Measurements from ENCODE around the gene ANKRD13B. TPM values are rescaled to one million over a fixed set of nuclear protein-coding genes. Genes with fewer than 3 reads are reported as not detected.
A peak's percentile ranks its signal among the peaks of the same experiment; 100 is the strongest.

ANKRD13B gene
- total RNA-seq, 2 donors from 2014 or later, result 10.4 to 27.7 TPM

DNA sequence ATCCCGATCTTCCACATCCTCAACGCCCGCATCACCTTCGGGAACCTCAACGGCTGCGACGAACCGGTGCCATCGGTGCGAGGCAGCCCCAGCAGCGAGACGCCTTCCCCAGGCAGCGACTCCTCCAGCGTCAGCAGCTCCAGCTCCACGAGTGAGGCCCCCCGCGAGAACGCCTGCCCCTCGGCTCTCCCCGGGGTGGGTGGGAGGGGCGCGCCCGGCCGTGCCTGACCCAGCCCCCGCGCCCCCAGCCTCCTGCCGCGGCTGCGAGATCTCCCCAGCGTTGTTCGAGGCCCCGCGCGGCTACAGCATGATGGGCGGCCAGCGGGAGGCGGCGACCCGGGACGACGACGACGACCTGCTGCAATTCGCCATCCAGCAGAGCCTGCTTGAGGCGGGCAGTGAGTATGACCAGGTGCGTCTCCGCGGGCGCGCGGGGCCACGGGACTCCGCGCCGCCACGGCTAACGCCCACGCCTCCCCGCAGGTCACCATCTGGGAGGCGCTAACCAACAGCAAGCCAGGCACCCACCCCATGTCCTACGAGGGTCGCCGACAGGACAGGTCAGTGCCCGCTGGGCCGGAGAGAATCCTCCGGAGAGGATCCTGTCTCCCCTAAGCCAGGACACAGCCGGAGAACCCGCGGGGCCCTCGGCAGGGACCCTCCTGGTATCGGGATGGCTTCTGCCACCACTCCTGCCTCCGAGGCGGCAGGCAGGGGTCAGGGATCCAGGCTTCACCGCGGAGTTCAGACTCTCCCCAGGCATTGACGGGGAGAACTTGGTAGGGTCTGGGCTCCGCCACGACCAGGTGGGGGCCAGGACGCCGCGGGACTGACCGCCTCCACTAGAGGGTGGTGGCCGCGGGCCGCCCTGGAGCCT is 19.7 kb downstream of the ANKRD13B start:
- H3K36me3 Mint-ChIP-seq (ENCODE audit: low read depth), result no peaks in the 10 kb centered on the region
- H3K27me3 Mint-ChIP-seq, result no peaks in the 10 kb centered on the region
- H3K4me1 Mint-ChIP-seq, result peaks cover 23% of the 10 kb centered on the region
- H3K4me3 Mint-ChIP-seq, result no peak overlapping the region
- no peaks in the 10 kb centered on the region for H3K9me3 Mint-ChIP-seq
- no peak for ATAC-seq (replicated peaks)
- no peak overlapping the region for H3K27ac Mint-ChIP-seq

DNA sequence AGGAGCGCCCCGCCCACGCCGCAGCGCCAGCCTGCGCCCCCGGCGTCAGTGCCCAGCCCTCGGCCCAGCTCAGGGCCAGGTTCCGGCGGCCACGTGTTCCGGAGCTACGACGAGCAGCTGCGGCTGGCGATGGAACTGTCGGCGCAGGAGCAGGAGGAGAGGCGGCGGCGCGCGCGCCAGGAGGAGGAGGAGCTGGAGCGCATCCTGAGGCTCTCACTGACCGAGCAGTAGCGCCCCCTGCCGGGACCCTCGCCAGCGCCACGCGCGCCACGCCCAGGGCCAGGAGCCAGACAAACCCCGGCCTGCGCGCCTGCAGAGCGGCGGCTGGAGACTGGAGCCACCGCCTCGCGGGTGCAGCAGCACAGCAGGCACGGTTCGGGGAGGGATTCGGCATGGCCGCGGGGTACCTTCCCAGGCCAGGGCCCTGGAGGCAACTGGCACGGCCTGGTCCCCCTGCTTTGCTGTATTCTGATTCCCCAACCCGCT is 20.5 kb downstream of the ANKRD13B start:
- H3K27ac Mint-ChIP-seq, result no peak overlapping the region
- ATAC-seq (replicated peaks), result peak; percentile 55
- no peaks in the 10 kb centered on the region for H3K9me3 Mint-ChIP-seq
- H3K4me3 Mint-ChIP-seq, result peak overlapping the region; percentile 85
- H3K4me1 Mint-ChIP-seq, result peaks cover 23% of the 10 kb centered on the region
- H3K27me3 Mint-ChIP-seq, result no peaks in the 10 kb centered on the region
- H3K36me3 Mint-ChIP-seq (ENCODE audit: low read depth), result no peaks in the 10 kb centered on the region

DNA sequence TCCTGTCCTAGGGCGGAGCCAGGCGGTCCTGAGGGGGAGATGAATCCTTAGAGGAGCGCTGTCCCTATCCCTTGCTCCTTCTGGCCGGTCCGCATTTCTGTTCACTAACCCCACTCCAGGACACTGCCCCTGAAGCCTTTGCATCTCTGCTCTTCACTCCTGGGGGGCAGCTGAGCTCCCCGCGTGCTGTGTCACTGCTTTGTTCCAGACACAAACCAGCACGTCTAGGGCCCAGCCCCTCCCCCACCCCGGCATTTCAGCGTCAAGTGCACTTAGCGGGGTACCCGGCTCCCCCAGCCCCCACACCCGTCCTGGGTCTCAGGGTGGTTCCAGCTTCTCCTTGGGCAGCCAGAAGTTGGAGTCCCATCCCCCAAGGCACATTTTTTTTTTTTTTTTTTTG is 20.9 kb downstream of the ANKRD13B start:
- peaks cover 23% of the 10 kb centered on the region for H3K4me1 Mint-ChIP-seq

DNA sequence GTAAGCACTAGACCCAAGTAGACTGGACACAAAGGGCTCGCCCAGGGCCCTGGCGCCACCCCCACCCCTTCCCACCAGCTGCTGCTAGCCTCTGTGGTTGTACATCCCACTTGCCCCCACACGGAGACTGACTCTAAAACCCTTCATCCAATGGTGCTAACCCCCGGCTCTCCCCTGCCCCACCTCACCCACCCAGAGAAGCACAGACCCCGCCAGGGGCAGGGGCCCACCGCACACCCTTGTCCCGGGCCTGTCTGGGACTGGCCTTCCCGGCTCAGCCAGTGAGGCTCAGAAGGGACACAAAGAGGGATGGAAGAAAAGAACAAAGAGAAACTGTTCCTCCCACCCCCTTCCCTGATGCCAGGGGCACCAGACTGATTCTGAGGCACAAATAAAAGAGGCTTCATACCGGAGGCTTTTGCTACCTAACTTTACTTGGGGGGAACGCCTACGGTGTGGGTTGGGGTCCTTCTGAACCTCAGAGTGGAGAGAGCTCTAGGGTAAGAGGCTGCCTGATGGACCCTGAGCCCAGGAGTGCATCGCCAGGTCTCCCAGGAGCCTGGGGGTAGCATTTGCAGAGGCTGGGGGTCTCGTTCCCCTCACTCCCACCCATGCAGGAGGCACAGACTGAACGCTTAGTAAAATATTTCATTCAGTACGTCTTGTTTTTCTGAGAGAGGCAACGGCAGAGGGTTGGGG is 21.6 kb downstream of the ANKRD13B start:
- no peaks in the 10 kb centered on the region for H3K36me3 Mint-ChIP-seq (ENCODE audit: low read depth)
- H3K27me3 Mint-ChIP-seq, result no peaks in the 10 kb centered on the region
- peak overlapping the region; percentile 76 for H3K27ac Mint-ChIP-seq
- peaks cover 23% of the 10 kb centered on the region for H3K4me1 Mint-ChIP-seq
- H3K9me3 Mint-ChIP-seq, result no peaks in the 10 kb centered on the region
- H3K4me3 Mint-ChIP-seq, result peak overlapping the region; percentile 85
- no peak for ATAC-seq (replicated peaks)

More for the DNA sequence above, 20.9 kb downstream of the ANKRD13B start:
- Mint-ChIP-seq H3K27ac (no peak overlapping the region), H3K36me3 (ENCODE audit: low read depth) (no peaks in the 10 kb centered on the region), H3K4me3 (peak overlapping the region; percentile 85), H3K27me3 (no peaks in the 10 kb centered on the region), H3K9me3 (no peaks in the 10 kb centered on the region)
- no peak for ATAC-seq (replicated peaks)

DNA sequence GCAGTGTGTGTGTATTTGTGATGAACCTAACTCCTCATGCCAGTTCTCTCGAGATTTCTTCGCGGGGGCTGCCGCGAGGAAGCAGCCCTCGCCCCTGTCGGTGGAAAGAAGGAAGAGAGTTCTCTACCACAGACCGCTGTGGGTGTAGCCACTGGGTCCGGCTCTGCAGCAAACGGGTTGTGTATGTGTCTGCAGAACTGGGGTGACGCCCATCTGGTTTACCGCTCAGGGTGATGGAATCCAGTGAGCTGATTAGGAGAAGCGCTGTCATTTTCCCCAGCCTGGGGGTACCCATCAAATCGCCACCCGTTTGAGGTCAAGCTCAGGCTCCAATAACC is 22.1 kb downstream of the ANKRD13B start:
- no peaks in the 10 kb centered on the region for H3K36me3 Mint-ChIP-seq (ENCODE audit: low read depth)
- no peaks in the 10 kb centered on the region for H3K9me3 Mint-ChIP-seq
- peak; percentile 13 for ATAC-seq (replicated peaks)
- peaks cover 23% of the 10 kb centered on the region for H3K4me1 Mint-ChIP-seq
- peak overlapping the region; percentile 85 for H3K4me3 Mint-ChIP-seq
- peak overlapping the region; percentile 76 for H3K27ac Mint-ChIP-seq
- no peaks in the 10 kb centered on the region for H3K27me3 Mint-ChIP-seq

DNA sequence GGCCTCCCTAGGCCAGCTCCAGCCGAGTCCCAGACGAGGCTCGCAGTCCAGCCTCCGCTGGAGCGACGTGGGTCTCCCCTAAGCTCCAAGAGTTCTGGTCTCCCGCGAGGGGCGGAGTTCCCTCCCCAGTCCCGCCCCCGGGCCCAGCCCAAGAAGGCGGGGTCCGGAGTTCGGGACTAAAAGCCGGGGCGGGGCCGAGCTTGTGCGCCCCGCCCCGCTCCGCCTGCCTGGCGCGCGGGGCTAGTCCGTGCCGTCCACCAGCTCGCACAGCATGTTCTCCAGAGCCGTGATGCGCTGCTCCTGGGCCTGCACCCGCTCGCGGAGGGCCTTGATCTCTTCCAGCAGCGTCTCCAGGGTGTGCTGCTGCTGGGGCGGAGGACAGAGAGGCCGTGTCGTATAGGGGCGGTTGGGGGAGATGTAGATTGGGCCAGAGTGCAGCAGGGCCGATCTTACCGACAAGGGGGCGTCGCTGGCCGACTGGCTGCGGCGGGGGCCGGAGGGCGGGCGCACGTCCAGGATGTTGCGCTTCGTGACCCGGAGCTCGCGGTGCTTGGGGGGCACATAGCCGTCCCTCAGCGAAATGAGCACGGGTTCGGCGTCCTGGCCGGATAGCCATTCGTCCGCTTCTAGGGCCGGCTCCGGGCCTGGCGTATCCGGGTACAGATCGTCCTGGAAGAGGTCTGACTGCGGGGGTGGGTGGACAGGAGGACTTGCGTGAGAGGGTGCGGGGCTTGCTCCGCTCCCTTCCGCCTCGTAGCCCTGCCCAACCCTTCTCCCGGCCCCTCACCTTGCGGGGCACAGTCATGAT is 22.8 kb downstream of the ANKRD13B start:
- no peaks in the 10 kb centered on the region for H3K9me3 Mint-ChIP-seq
- H3K27me3 Mint-ChIP-seq, result no peaks in the 10 kb centered on the region
- peak overlapping the region; percentile 85 for H3K4me3 Mint-ChIP-seq
- peak overlapping the region; percentile 76 for H3K27ac Mint-ChIP-seq
- ATAC-seq (replicated peaks), result peak; percentile 73
- no peaks in the 10 kb centered on the region for H3K36me3 Mint-ChIP-seq (ENCODE audit: low read depth)
- H3K4me1 Mint-ChIP-seq, result peaks cover 23% of the 10 kb centered on the region

DNA sequence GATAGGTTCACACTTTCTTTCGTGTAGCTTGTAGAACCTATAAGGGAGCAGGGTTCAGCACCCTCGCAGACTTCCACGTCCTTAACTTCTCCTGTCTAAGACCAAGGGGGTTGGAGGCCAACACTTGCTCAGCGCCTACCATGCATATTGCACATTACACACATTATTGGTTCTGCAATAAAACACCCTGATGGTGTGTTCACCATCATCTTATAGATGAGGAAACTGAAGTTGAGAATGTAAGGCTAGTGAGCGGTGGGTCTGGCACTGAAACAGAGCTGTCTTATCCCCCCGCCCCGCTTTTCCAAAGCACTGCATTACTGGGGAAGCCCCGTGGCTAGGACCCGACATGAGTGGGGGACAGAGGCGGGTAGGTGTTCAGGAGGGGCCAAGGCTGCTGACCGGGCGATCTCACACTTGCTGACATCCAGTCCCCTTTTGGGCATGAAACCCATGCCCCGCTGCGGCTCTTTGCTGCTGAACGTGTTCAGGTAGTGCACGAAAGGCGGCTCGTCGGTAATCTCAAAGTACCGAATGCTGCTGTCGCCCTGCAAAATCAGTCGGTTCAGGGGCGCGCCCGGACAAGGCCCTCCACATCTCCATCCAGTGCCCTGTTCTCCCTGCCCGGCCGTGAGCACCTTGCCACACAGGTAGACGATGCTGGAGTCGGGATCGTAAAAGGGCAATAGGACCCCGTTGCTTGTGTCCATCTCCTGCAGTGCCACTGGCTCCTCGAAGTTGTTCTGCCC is 23.5 kb downstream of the ANKRD13B start:
- no peaks in the 10 kb centered on the region for H3K36me3 Mint-ChIP-seq (ENCODE audit: low read depth)
- peaks cover 23% of the 10 kb centered on the region for H3K4me1 Mint-ChIP-seq
- peak overlapping the region; percentile 52 for H3K27ac Mint-ChIP-seq
- peak overlapping the region; percentile 85 for H3K4me3 Mint-ChIP-seq
- H3K27me3 Mint-ChIP-seq, result no peaks in the 10 kb centered on the region
- H3K9me3 Mint-ChIP-seq, result no peaks in the 10 kb centered on the region
- no peak for ATAC-seq (replicated peaks)

DNA sequence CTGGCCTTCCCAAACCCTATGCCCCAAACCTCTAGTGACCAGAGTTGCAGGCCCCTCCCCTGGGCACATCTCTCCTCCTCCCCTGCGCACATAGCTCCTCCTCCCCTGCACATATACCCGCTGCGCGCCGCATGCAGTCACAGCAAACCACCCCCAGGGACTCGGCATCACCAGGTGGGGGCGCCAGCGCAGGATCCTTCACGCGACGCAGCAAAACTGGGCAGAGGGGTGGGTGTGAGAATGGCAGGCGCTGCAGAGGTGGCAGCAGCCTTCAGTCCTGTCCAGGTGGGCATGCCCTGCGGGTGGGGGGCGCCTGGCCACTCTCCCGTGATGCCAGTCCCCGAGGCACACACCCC is 24.2 kb downstream of the ANKRD13B start:
- peaks cover 23% of the 10 kb centered on the region for H3K4me1 Mint-ChIP-seq
- no peaks in the 10 kb centered on the region for H3K27me3 Mint-ChIP-seq
- peak overlapping the region; percentile 85 for H3K4me3 Mint-ChIP-seq
- ATAC-seq (replicated peaks), result peak; percentile 79
- H3K36me3 Mint-ChIP-seq (ENCODE audit: low read depth), result no peaks in the 10 kb centered on the region
- peak overlapping the region; percentile 52 for H3K27ac Mint-ChIP-seq
- H3K9me3 Mint-ChIP-seq, result no peaks in the 10 kb centered on the region

DNA sequence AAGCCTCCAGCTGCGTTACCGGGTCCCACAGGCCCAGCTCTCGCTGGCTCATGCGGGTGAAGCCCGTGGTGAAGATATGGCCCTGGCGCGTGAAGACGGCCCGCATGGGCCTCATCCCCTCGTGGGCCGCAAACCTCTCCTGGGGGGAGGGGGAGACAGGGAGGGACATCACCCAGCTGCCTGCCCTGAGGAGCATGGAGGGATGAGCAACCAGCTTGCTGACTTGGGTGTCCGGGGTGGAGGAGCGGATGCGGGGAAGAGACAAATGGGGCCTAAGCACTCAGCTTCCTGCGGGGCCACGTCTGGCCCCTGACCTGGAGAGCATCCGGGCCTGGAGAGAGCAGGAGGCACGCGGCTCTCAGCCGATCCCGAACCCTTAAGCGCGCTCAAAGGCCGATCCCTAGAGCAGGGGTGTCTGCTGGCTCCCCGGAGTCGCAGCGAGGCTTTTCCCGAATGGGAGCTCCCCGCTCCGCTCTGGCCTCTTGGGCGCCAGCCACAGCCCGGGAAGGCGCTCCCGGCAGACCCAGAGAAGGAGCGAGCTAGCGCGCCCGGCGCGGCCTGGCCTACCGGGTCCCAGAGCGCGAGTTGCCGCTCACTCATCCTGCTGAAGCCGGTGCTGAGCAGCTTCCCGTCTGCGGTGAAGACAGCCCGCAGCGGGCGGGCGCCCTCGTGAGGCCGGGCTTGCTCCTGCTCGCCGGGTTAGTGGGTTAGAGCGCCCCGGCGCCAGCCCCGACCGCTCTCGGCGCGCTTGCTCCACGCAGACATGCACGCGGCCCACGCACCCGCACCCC is 24.7 kb downstream of the ANKRD13B start:
- Mint-ChIP-seq H3K27me3 (no peaks in the 10 kb centered on the region), H3K9me3 (no peaks in the 10 kb centered on the region), H3K36me3 (ENCODE audit: low read depth) (no peaks in the 10 kb centered on the region), H3K4me1 (peaks cover 23% of the 10 kb centered on the region), H3K4me3 (peak overlapping the region; percentile 85), H3K27ac (peak overlapping the region; percentile 52)
- peak; percentile 41 for ATAC-seq (replicated peaks)

DNA sequence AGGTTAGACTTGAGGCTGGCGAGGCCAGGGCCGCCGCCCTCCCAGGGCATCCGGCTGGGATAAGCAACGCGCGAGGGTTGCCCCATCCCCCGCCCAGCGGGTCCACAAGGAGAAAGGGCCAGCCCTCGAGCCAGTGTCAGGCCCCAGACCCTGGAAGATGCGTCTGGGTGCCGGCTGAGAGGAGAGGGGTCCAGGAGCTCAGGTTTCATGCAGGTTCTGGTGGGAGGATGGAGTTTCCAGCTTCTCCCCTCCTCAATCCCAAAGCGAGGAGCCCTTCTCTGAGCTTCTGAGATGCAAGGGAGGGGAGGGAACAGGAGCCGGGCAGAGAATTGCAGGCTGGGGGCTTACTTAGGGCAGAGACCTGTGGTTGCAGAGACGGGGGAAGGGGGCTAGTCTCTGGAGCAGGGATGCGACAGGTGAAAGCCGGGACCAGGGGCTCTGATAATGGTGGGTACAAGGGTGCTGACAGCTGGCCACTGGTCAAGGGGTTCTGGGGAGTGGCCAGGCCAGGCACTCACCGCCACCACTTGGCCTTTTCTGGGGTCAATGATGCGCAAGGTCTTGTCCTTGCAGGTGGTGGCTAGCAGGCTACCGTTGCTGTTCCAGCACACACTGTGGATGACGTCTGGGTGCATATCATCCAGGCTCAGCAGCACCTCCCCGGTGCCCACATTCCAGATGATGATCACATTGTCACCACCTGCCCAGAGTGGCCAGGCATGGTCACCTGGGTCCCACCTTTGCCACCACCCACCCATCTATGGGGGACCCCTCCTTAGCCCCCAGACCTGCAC is 25.5 kb downstream of the ANKRD13B start:
- peaks cover 28% of the 10 kb centered on the region for H3K4me1 Mint-ChIP-seq
- H3K4me3 Mint-ChIP-seq, result peak overlapping the region; percentile 85
- no peak for ATAC-seq (replicated peaks)
- no peaks in the 10 kb centered on the region for H3K36me3 Mint-ChIP-seq (ENCODE audit: low read depth)
- no peaks in the 10 kb centered on the region for H3K27me3 Mint-ChIP-seq
- H3K9me3 Mint-ChIP-seq, result no peaks in the 10 kb centered on the region
- no peak overlapping the region for H3K27ac Mint-ChIP-seq

DNA sequence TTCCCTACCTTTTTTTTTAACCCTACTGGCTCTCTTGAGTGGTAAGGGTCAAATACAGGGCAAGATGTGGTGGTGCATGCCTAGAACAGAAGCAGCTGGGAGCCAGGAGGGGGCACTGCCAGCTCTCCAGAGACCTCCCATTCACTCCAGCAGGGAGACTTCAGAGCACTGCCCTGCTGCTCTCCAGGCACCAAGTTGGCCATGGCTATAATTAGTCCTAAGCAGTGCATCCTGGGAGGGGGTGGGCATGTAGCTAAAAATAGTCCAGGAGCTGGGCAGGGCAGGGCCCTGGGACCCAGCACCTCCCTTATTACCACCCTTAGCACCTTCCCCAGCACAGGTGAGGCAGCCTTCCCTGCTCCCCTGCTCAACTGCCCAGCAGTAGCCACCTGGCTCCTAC is 26.3 kb downstream of the ANKRD13B start:
- H3K4me1 Mint-ChIP-seq, result peaks cover 36% of the 10 kb centered on the region
- no peak overlapping the region for H3K27ac Mint-ChIP-seq
- no peak for ATAC-seq (replicated peaks)
- no peaks in the 10 kb centered on the region for H3K36me3 Mint-ChIP-seq (ENCODE audit: low read depth)
- H3K27me3 Mint-ChIP-seq, result no peaks in the 10 kb centered on the region
- H3K4me3 Mint-ChIP-seq, result peak overlapping the region; percentile 85
- H3K9me3 Mint-ChIP-seq, result no peaks in the 10 kb centered on the region

DNA sequence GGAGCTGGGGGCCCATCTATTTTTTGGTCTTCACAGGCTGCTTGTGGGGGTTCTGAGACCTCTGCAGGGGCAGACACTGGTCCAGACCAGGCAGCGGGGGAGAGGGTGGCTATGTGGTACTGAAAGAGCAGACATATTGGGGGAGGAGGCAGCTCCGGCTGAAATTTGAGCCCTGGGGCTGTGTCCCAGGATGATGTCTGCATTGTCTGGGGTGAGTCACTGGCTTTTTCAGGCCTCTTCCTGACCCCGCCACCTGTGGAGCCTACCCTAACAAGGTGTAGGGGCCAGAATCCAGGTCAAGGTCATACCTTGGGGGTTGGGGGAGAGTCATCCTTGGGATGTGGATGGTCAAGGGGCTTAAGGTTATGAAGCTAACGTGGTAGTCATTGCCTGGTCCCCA is 27.3 kb downstream of the ANKRD13B start:
- Mint-ChIP-seq H3K27me3 (no peaks in the 10 kb centered on the region), H3K36me3 (ENCODE audit: low read depth) (peaks cover 5% of the 10 kb centered on the region), H3K27ac (no peak overlapping the region), H3K4me1 (peaks cover 39% of the 10 kb centered on the region), H3K4me3 (no peak overlapping the region), H3K9me3 (no peaks in the 10 kb centered on the region)
- ATAC-seq (replicated peaks), result no peak

All from activated T-helper 17 cell treated with anti-CD3 and anti-CD28 coated beads, Interleukin-2, amount 50 U/mL, for 72 hours (primary cell).